Measurements from ENCODE around the gene RFC3.

- TF ChIP-seq CTCF (IDR thresholded peaks at IDR 0.05) (no peak), POLR2A (IDR thresholded peaks at IDR 0.05) (no peak)
Observed at GRCh38 chr13:33863188-33863789, 45.3 kb downstream of the RFC3 start.

Data from adrenal gland (tissue), 5 donors.